ENCODE measurements around the gene FGG. TPM values are rescaled to one million over a fixed set of nuclear protein-coding genes. Genes with fewer than 3 reads are reported as not detected.

Gene FGG
- total and polyA plus RNA-seq, 2 of the 8 experiments (the other 6 are each of a cell fraction or from before 2014, with no cell fraction given): not detected

- Histone ChIP-seq H3K36me3 (ENCODE audit: control insufficient read depth in 2 of 4, insufficient read depth in 4 of 4, low read length in 3 of 4) (no peaks in the 10 kb centered on the region), H3K79me2 (ENCODE audit: control insufficient read depth in 1 of 2, insufficient read depth in 2 of 2, low read length in 2 of 2) (no peaks in the 10 kb centered on the region), H2BK15ac (ENCODE audit: low read length) (no peak overlapping the region), H4K91ac (replicated peaks; ENCODE audit: insufficient read length, low read length) (no peak overlapping the region), H3K9ac (replicated peaks in 1 of 4; ENCODE audit: extremely low read depth in 1 of 4, low read depth in 3 of 4, low read length in 3 of 4) (no peak overlapping the region), H3K4me2 (ENCODE audit: insufficient read depth in 1 of 2, low read depth in 2 of 2, low read length in 2 of 2) (no peak overlapping the region), H2BK12ac (ENCODE audit: low read depth, low read length) (no peak overlapping the region), H3K4me1 (replicated peaks in 1 of 4; ENCODE audit: control insufficient read depth in 3 of 4, insufficient read depth in 4 of 4, low read length in 3 of 4) (0 out of 7 replicates have a peak, but pooled peaks cover 0 to 2% (median 0%) of the 10 kb centered on the region in 4 experiments), H3K4me3 (ENCODE audit: extremely low read depth in 1 of 4, insufficient read depth in 2 of 4, low read depth in 3 of 4, low read length in 4 of 4) (no peak overlapping the region), H3K27ac (ENCODE audit: low read depth, low read length) (no peak overlapping the region), H2BK20ac (ENCODE audit: low read length) (no peak overlapping the region), H3K14ac (ENCODE audit: insufficient read length) (no peak overlapping the region), H3K27me3 (replicated peaks in 1 of 4; ENCODE audit: control insufficient read depth in 3 of 4, extremely low read depth in 1 of 4, insufficient read depth in 3 of 4, low read length in 3 of 4) (no peaks in the 10 kb centered on the region), H3K23me2 (ENCODE audit: low read depth, low read length) (no peaks in the 10 kb centered on the region), H2AK5ac (ENCODE audit: low read depth, low read length) (no peak overlapping the region), H2BK5ac (ENCODE audit: low read depth, low read length) (no peak overlapping the region), H4K20me1 (replicated peaks in 1 of 2; ENCODE audit: control insufficient read depth in 1 of 2, insufficient read depth in 2 of 2, low read length in 2 of 2) (no peaks in the 10 kb centered on the region), H2AFZ (ENCODE audit: low read length) (no peak overlapping the region), H4K8ac (ENCODE audit: extremely low read depth, insufficient read depth, low read length) (no peak overlapping the region), H3K9me3 (ENCODE audit: insufficient read depth in 2 of 2, low read depth in 1 of 2, low read length in 1 of 2) (no peaks in the 10 kb centered on the region), H3K79me1 (ENCODE audit: low read depth, low read length) (no peaks in the 10 kb centered on the region), H2BK120ac (replicated peaks; ENCODE audit: low read depth, low read length) (no peak overlapping the region), H3K18ac (ENCODE audit: extremely low read depth, low read length) (no peak overlapping the region), H3K23ac (ENCODE audit: insufficient read length) (no peak overlapping the region), H3K4ac (replicated peaks; ENCODE audit: insufficient read length, low read depth, low read length) (no peak overlapping the region), H3K56ac (replicated peaks; ENCODE audit: insufficient read length, low read depth, low read length) (no peak overlapping the region), H4K5ac (ENCODE audit: insufficient read length, low read depth, low read length) (no peak overlapping the region)
- WGBS, 2 experiments (ENCODE audit: extremely low coverage in 1 of 2, insufficient coverage in 1 of 2, insufficient read length in 1 of 2, insufficient replicate concordance in 2 of 2, low coverage in 1 of 2, low lambda C conversion rate in 2 of 2, missing lambda C conversion rate in 1 of 2): 84% methylated on average over 3 of the region's 3 CpGs; no CpG with 5 or more reads in 1 of the 2 experiments
- ChIA-PET CTCF (ENCODE audit: partially characterized antibody) (interaction anchor here (0.7 to 5.0 kb wide), 12 partner anchors 10 to 670 kb away, joined by 3 to 26 read pairs (median 4); no protein-coding TSS in a partner anchor), POLR2A (ENCODE audit: partially characterized antibody) (no interaction called here)
- FAIRE-seq (no peak), DNase-seq (ENCODE audit: low read depth in 1 of 2, low spot score in 2 of 2) (no peak)
- peak in 1 of 2 experiments; percentile 10; a peak in 1 of 4 replicates for TF ChIP-seq RAD21 (IDR thresholded peaks at IDR 0.05 in 1 of 2, conservative IDR thresholded peaks at IDR 0.05 in 1 of 2; ENCODE audit: low read depth in 2 of 2, low read length in 2 of 2)
- TF ChIP-seq CEBPB (IDR thresholded peaks at IDR 0.05; ENCODE audit: low read depth, low read length): peak; percentile 39; the same call in 1 of the 2 replicates
- TF ChIP-seq RXRA (IDR thresholded peaks at IDR 0.05; ENCODE audit: insufficient read depth, low read depth, low read length): no peak
These were observed 3.8 kb downstream of the FGG start for GRCh38 chr4:154608361-154609252.

All from H1 (cell line).